Measurements from ENCODE around the gene ASIP. TPM values are rescaled to one million over a fixed set of nuclear protein-coding genes. Genes with fewer than 3 reads are reported as not detected.
"Not testable (repeated sequence)": the region's sequence is repeated elsewhere in the genome, so short reads cannot be mapped to it uniquely, and the experiment has no call there.

The ASIP gene
- total RNA-seq, 1 experiment from 2014 or later, result not detected

DNA sequence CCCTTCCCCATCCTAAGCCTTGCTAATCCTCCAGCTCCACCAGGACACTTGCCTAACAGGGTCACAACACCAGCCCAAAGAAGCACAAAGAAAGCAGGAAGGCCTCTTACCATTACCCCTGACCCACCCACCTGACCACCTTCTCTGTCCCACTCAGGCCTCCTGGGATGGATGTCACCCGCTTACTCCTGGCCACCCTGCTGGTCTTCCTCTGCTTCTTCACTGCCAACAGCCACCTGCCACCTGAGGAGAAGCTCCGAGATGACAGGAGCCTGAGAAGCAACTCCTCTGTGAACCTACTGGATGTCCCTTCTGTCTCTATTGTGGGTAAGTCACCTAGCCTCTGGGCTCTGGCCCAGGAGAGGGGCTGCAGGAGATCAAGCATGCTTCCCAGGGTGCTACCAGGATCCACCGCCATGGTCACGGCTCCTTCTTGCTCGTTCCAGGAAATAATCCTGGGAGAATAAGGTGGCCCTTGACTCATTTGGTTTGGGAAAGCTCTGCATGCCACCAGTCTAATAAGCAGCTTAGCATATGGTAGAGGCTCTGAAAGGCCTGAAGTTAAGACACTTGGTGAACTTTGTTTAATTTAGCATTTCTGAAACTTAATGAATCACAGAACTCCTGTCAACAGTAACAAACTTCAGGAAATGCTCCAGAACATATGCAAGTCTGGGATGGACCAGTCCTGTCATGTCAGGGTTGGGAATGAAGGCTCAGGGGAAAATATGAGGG is 19.2 kb downstream of the ASIP start:
- CTCF ChIA-PET, result interaction anchor here (0.6 kb wide), 1 partner anchor 11 kb away, joined by 3 read pairs; no protein-coding TSS in a partner anchor
- no peak for TF ChIP-seq CTCF (IDR thresholded peaks at IDR 0.05; ENCODE audit: unreplicated experiment)
- H3K36me3 Mint-ChIP-seq (ENCODE audit: insufficient read depth, unreplicated experiment), result no peaks in the 10 kb centered on the region
- H3K27ac Mint-ChIP-seq (ENCODE audit: unreplicated experiment), result no peak overlapping the region
- H3K4me3 Mint-ChIP-seq (ENCODE audit: low read depth, unreplicated experiment), result no peak overlapping the region
- H3K27me3 Mint-ChIP-seq (ENCODE audit: unreplicated experiment), result no peaks in the 10 kb centered on the region
- no peaks in the 10 kb centered on the region for H3K4me1 Mint-ChIP-seq (ENCODE audit: low read depth, unreplicated experiment)
- intact Hi-C loops (cut with micrococcal nuclease; ENCODE audit: unreplicated experiment), result no loop called here
- H3K9me3 Mint-ChIP-seq (ENCODE audit: low read depth, unreplicated experiment), result no peaks in the 10 kb centered on the region
- no peak for DNase-seq
- no TSS peak for BruUV-seq (replicated peaks)

DNA sequence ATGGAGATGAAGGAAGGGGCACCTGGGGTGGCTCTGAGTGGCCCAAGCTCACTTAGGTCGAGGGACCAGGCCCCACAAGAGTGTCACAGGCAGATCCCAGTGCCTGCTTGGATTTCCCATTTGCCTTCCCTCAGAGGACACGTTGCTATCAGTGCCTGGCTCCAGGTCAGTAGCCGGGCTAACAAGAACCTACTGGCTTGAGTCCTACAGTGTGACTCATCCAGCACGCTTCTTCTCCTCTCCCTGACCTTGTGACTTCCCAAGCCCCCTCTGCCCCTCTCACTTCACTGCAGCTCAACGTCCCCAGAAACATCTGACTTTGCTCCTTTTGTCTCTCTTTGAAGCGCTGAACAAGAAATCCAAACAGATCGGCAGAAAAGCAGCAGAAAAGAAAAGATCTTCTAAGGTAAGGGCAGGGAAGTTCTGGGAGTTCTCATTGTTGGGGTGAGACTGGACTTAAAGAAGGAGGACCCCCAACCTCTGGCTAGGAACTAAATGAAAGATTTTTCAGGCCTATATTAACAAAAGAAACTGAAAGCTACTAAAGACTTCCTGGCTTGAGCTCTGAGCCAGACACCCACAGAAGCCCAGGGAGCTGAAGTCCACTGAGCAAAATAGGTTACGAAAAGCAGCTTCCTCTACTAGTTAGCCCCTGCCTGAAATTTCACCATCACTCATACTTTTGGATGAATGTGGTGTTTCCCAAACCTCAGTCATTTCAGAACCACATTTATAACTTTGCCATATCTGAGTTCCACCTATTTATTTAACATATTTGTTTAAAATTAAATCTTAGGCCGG is 21.5 kb downstream of the ASIP start:
- H3K27ac Mint-ChIP-seq (ENCODE audit: unreplicated experiment), result no peak overlapping the region
- no peaks in the 10 kb centered on the region for H3K4me1 Mint-ChIP-seq (ENCODE audit: low read depth, unreplicated experiment)
- TF ChIP-seq CTCF (IDR thresholded peaks at IDR 0.05; ENCODE audit: unreplicated experiment), result no peak
- no peaks in the 10 kb centered on the region for H3K27me3 Mint-ChIP-seq (ENCODE audit: unreplicated experiment)
- CTCF ChIA-PET, result interaction anchor here (0.7 kb wide), 1 partner anchor 72 kb away, joined by 3 read pairs; no protein-coding TSS in a partner anchor
- no TSS peak for BruUV-seq (replicated peaks)
- no peak for DNase-seq
- intact Hi-C loops (cut with micrococcal nuclease; ENCODE audit: unreplicated experiment), result no loop called here
- no peak overlapping the region for H3K4me3 Mint-ChIP-seq (ENCODE audit: low read depth, unreplicated experiment)
- no peaks in the 10 kb centered on the region for H3K36me3 Mint-ChIP-seq (ENCODE audit: insufficient read depth, unreplicated experiment)
- no peaks in the 10 kb centered on the region for H3K9me3 Mint-ChIP-seq (ENCODE audit: low read depth, unreplicated experiment)

- H3K36me3 Mint-ChIP-seq (ENCODE audit: insufficient read depth, unreplicated experiment); H3K4me1 Mint-ChIP-seq (ENCODE audit: low read depth, unreplicated experiment); DNase-seq; intact Hi-C loops (cut with micrococcal nuclease; ENCODE audit: unreplicated experiment); CTCF ChIA-PET; BruUV-seq (replicated peaks); H3K27ac Mint-ChIP-seq (ENCODE audit: unreplicated experiment); H3K9me3 Mint-ChIP-seq (ENCODE audit: low read depth, unreplicated experiment); H3K4me3 Mint-ChIP-seq (ENCODE audit: low read depth, unreplicated experiment); H3K27me3 Mint-ChIP-seq (ENCODE audit: unreplicated experiment): not testable (repeated sequence)
Measured at GRCh38 chr20:34263468-34263867, 22.2 kb downstream of the ASIP start.

- no peak overlapping the region for H3K27ac Mint-ChIP-seq (ENCODE audit: unreplicated experiment)
Measured at GRCh38 chr20:34264141-34264540, 22.9 kb downstream of the ASIP start.

More at GRCh38 chr20:34264141-34264540, 22.9 kb downstream of the ASIP start:
- no peak for TF ChIP-seq CTCF (IDR thresholded peaks at IDR 0.05; ENCODE audit: unreplicated experiment)
- no peak for DNase-seq
- Mint-ChIP-seq H3K27me3 (ENCODE audit: unreplicated experiment) (no peaks in the 10 kb centered on the region), H3K9me3 (ENCODE audit: low read depth, unreplicated experiment) (no peaks in the 10 kb centered on the region), H3K4me3 (ENCODE audit: low read depth, unreplicated experiment) (no peak overlapping the region), H3K4me1 (ENCODE audit: low read depth, unreplicated experiment) (no peaks in the 10 kb centered on the region), H3K36me3 (ENCODE audit: insufficient read depth, unreplicated experiment) (peaks cover 2% of the 10 kb centered on the region)
- no TSS peak for BruUV-seq (replicated peaks)
- intact Hi-C loops (cut with micrococcal nuclease; ENCODE audit: unreplicated experiment), result no loop called here
- CTCF ChIA-PET, result no interaction called here

All from Calu3 (cell line).